GM18508 (cell line): ENCODE data around the gene EYA4.

Experiments
- ATAC-seq: cut with Tn5 transposase; IDR thresholded peaks from one replicate; pipeline ENCODE4 v1.9.1; 2021; ENCODE audit warnings: moderate number of reproducible peaks; ENCODE audit not compliant: insufficient read depth, unreplicated experiment

The EYA4 gene

GRCh38 chr6:133242637-133243585, 1.8 kb downstream of the EYA4 start:
- no peak for ATAC-seq

- ATAC-seq, result no peak
These were observed 2.7 kb downstream of the EYA4 start for GRCh38 chr6:133243723-133244305.

- no peak for ATAC-seq
These were observed 3.4 kb downstream of the EYA4 start for GRCh38 chr6:133244519-133244918.

GRCh38 chr6:133245007-133245406, 3.9 kb downstream of the EYA4 start:
- ATAC-seq, result no peak

- ATAC-seq, result no peak
These were observed 4.3 kb downstream of the EYA4 start for GRCh38 chr6:133245422-133245903.

- ATAC-seq, result no peak
These were observed 6.4 kb downstream of the EYA4 start for GRCh38 chr6:133247581-133247980.

- ATAC-seq, result no peak
These were observed 7.3 kb downstream of the EYA4 start for GRCh38 chr6:133248241-133249001.

GRCh38 chr6:133251688-133252087, 10.5 kb downstream of the EYA4 start:
- no peak for ATAC-seq

- no peak for ATAC-seq
These were observed 13.5 kb downstream of the EYA4 start for GRCh38 chr6:133254552-133255228.

- ATAC-seq, result no peak
These were observed 16.5 kb downstream of the EYA4 start for GRCh38 chr6:133257545-133258105.

GRCh38 chr6:133259561-133259960, 18.4 kb downstream of the EYA4 start:
- no peak for ATAC-seq

- no peak for ATAC-seq
These were observed 21.6 kb downstream of the EYA4 start for GRCh38 chr6:133262804-133263203.

GRCh38 chr6:133265066-133265465, 23.9 kb downstream of the EYA4 start:
- ATAC-seq, result no peak

- ATAC-seq, result no peak
These were observed 25.0 kb downstream of the EYA4 start for GRCh38 chr6:133266186-133266585.

- ATAC-seq, result no peak
These were observed 27.5 kb downstream of the EYA4 start for GRCh38 chr6:133268621-133269020.

GRCh38 chr6:133274813-133275212, 33.7 kb downstream of the EYA4 start:
- ATAC-seq, result no peak

- no peak for ATAC-seq
These were observed 34.1 kb downstream of the EYA4 start for GRCh38 chr6:133275213-133275612.

- ATAC-seq, result no peak
These were observed 36.2 kb downstream of the EYA4 start for GRCh38 chr6:133277228-133277899.

- no peak for ATAC-seq
These were observed 36.9 kb downstream of the EYA4 start for GRCh38 chr6:133277900-133278545.
